ENCODE results near the gene PBX4. TPM values are rescaled to one million over a fixed set of nuclear protein-coding genes. Genes with fewer than 3 reads are reported as not detected.

The PBX4 gene
- total and polyA plus RNA-seq, 4 donors, result 2.2 to 8.3 (median 6.8) TPM

DNA sequence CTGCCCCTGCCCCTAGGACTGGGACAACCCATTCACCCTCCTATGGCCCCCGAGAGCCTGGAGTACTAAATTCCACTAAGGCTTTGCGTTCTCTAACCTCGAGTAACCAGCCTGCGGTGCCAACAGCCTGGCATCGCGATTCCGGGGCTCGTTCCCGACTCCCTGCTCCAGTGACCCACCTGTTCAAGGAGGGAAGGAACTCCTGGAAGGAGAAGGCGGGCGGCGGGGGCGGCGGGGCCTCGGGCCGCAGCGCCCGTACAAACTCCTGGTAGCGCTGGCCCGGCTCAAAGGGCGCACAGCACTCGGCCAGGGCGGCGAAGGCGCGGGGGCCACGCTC, 18.7 kb upstream of the PBX4 start:
- Histone ChIP-seq H3K9me3 (ENCODE audit: control insufficient read depth in 4 of 4, insufficient read depth in 3 of 4, low read length in 3 of 4) (no peaks in the 10 kb centered on the region), H3K9ac (ENCODE audit: insufficient read depth in 1 of 2, low read length in 2 of 2) (no peak overlapping the region), H3K4me3 (no peak overlapping the region), H3K4me1 (ENCODE audit: control insufficient read depth in 5 of 5, insufficient read depth in 5 of 5, low read length in 5 of 5) (no peaks in the 10 kb centered on the region), H3K27ac (ENCODE audit: low read depth in 1 of 2, low read length in 1 of 2) (no peak overlapping the region), H3K27me3 (ENCODE audit: control insufficient read depth in 3 of 3, insufficient read depth in 3 of 3, low read length in 2 of 3) (no peaks in the 10 kb centered on the region), H3K36me3 (ENCODE audit: control insufficient read depth in 4 of 4, insufficient read depth in 4 of 4, low read length in 4 of 4) (peaks cover 0 to 40% (median 18%) of the 10 kb centered on the region in 4 donors)
- TF ChIP-seq, protein P1, sequence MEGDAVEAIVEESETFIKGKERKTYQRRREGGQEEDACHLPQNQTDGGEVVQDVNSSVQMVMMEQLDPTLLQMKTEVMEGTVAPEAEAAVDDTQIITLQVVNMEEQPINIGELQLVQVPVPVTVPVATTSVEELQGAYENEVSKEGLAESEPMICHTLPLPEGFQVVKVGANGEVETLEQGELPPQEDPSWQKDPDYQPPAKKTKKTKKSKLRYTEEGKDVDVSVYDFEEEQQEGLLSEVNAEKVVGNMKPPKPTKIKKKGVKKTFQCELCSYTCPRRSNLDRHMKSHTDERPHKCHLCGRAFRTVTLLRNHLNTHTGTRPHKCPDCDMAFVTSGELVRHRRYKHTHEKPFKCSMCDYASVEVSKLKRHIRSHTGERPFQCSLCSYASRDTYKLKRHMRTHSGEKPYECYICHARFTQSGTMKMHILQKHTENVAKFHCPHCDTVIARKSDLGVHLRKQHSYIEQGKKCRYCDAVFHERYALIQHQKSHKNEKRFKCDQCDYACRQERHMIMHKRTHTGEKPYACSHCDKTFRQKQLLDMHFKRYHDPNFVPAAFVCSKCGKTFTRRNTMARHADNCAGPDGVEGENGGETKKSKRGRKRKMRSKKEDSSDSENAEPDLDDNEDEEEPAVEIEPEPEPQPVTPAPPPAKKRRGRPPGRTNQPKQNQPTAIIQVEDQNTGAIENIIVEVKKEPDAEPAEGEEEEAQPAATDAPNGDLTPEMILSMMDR (IDR thresholded peaks at IDR 0.05; ENCODE audit: control extremely low read depth, extremely low read depth), result no peak
- ATAC-seq (ENCODE audit: insufficient read depth, low FRiP score) (no peak), DNase-seq (no peak)
- 86 to 87% methylated on average over 27 of the region's 27 CpGs for WGBS, 2 donors

DNA sequence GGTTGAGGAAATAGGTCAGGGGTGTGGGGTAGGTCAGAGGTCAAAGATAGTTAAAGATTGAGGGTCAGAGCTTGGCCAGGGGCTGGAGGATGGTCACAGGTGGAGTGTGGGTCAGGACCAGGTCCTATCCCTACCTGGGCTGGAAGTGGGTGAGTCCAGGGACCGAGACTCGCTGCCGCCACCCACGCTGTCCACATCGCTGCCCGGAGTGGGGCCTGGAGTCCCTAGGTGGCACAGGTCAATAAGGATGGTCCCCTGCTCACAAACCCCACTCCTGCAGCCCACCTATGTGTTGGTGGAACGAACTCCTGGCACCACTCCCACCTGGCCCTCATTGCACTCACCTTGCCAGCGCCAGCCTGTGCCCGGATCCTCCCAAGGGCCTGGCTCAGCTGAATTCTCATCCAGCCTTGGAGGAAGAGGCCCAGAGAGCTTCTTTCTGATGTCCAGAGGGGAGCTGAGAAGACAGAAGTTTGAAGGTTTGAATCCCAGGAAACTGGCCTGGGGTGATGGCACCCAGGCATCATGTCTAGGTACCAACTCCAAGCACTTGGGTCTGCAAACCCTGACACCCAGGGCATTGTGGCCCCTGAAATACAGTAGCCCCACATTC, 18.2 kb upstream of the PBX4 start:
- H3K4me1 ChIP-seq (ENCODE audit: control insufficient read depth in 5 of 5, insufficient read depth in 5 of 5, low read length in 5 of 5), result no peaks in the 10 kb centered on the region
- DNase-seq (no peak), ATAC-seq (ENCODE audit: insufficient read depth, low FRiP score) (no peak)
- TF ChIP-seq, protein P1 (IDR thresholded peaks at IDR 0.05; ENCODE audit: control extremely low read depth, extremely low read depth), result no peak
- 97 to 98% methylated on average over 9 of the region's 9 CpGs for WGBS, 2 donors
- no peak overlapping the region for H3K9ac ChIP-seq (ENCODE audit: insufficient read depth in 1 of 2, low read length in 2 of 2)
- H3K27ac ChIP-seq (ENCODE audit: low read depth in 1 of 2, low read length in 1 of 2), result no peak overlapping the region
- no peaks in the 10 kb centered on the region for H3K9me3 ChIP-seq (ENCODE audit: control insufficient read depth in 4 of 4, insufficient read depth in 3 of 4, low read length in 3 of 4)
- peaks cover 0 to 40% (median 18%) of the 10 kb centered on the region in 4 donors for H3K36me3 ChIP-seq (ENCODE audit: control insufficient read depth in 4 of 4, insufficient read depth in 4 of 4, low read length in 4 of 4)
- H3K4me3 ChIP-seq, result no peak overlapping the region
- H3K27me3 ChIP-seq (ENCODE audit: control insufficient read depth in 3 of 3, insufficient read depth in 3 of 3, low read length in 2 of 3), result no peaks in the 10 kb centered on the region

DNA sequence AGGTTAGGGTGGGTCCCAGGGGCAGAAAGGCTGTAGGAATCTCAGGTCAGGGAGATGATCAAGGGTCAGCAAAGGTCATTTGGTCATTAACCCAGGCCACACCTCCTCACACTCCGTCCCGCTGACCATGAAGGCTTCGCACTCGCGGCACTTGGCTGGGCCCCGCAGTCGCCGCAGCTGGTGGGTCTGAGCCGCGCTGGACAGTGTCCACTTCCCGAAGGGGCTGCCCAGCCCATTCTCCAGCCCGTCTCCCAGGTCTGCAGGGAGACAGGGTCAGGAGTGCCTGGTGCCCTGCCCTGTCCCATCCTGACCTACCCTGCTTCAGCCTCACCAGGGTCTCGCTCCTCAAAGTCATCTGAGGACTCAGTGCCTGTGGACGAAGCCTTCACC, 16.8 kb upstream of the PBX4 start:
- H3K36me3 ChIP-seq (ENCODE audit: control insufficient read depth in 4 of 4, insufficient read depth in 4 of 4, low read length in 4 of 4), result peaks cover 0 to 41% (median 18%) of the 10 kb centered on the region in 4 donors
- no peak for ATAC-seq (ENCODE audit: insufficient read depth, low FRiP score)

More for the DNA sequence above, 16.8 kb upstream of the PBX4 start:
- no peaks in the 10 kb centered on the region for H3K4me1 ChIP-seq (ENCODE audit: control insufficient read depth in 5 of 5, insufficient read depth in 5 of 5, low read length in 5 of 5)
- TF ChIP-seq, protein P1 (IDR thresholded peaks at IDR 0.05; ENCODE audit: control extremely low read depth, extremely low read depth), result no peak
- no peaks in the 10 kb centered on the region for H3K27me3 ChIP-seq (ENCODE audit: control insufficient read depth in 3 of 3, insufficient read depth in 3 of 3, low read length in 2 of 3)
- H3K27ac ChIP-seq (ENCODE audit: low read depth in 1 of 2, low read length in 1 of 2), result no peak overlapping the region
- H3K9ac ChIP-seq (ENCODE audit: insufficient read depth in 1 of 2, low read length in 2 of 2), result no peak overlapping the region
- no peaks in the 10 kb centered on the region for H3K9me3 ChIP-seq (ENCODE audit: control insufficient read depth in 4 of 4, insufficient read depth in 3 of 4, low read length in 3 of 4)
- no peak for DNase-seq
- 97% methylated on average over 14 of the region's 14 CpGs for WGBS, 2 donors
- H3K4me3 ChIP-seq, result no peak overlapping the region

Data from lung (tissue), 12 donors.